Keratinocyte (primary cell): ENCODE data around the gene GPS1. TPM values are rescaled to one million over a fixed set of nuclear protein-coding genes. Genes with fewer than 3 reads are reported as not detected.
A peak's percentile ranks its signal among the peaks of the same experiment; 100 is the strongest.

Experiments
- DNase-seq: peaks from one replicate; pipeline ENCODE4 v3.0.0-alpha.2; 2011; ENCODE audit warnings: low read depth, missing footprints, low spot score
- FAIRE-seq: peaks from 2 replicates; lab custom pipeline; 2011; peaks lifted over from hg19 to GRCh38; lab: Jason Lieb, UNC
- H2AFZ ChIP-seq: 2 replicates; pipeline ENCODE4 v1.6.0; 2012; ENCODE audit warnings: low read length, control low read depth, inconsistent platforms; ENCODE audit not compliant: control insufficient read depth
- H3K27ac ChIP-seq: 2 replicates; pipeline ENCODE4 v1.5.1; 2011; ENCODE audit warnings: low read length; ENCODE audit not compliant: control insufficient read depth, insufficient read depth
- H3K27me3 ChIP-seq: 3 replicates; pipeline ENCODE4 v1.6.0; 2011; ENCODE audit warnings: low read length; ENCODE audit not compliant: control insufficient read depth, insufficient read depth; ENCODE audit errors: extremely low read depth
- H3K36me3 ChIP-seq, 2 experiments: 2 replicates in 1 of 2; 3 replicates in 1 of 2; pipeline ENCODE4 v1.5.1; 2011; ENCODE audit warnings: low read length in 2 of 2, mild to moderate bottlenecking in 1 of 2; ENCODE audit not compliant: control insufficient read depth in 2 of 2, insufficient read depth in 2 of 2; ENCODE audit errors: extremely low read depth in 1 of 2
- H3K4me1 ChIP-seq: 3 replicates; pipeline ENCODE4 v1.5.1; 2011; ENCODE audit warnings: low read length; ENCODE audit not compliant: control insufficient read depth, insufficient read depth; ENCODE audit errors: extremely low read depth
- H3K4me2 ChIP-seq: 3 replicates; pipeline ENCODE4 v1.6.0; 2011; ENCODE audit warnings: low read depth, low read length; ENCODE audit not compliant: control insufficient read depth, insufficient read depth; ENCODE audit errors: extremely low read depth
- H3K4me3 ChIP-seq, 3 experiments: fragments of 200-600 bp in 1 of 3; sonication (generic) in 1 of 3; 2 replicates in 2 of 3; 3 replicates in 1 of 3; pipeline ENCODE4 v1.5.1; 2011 to 2016; ENCODE audit warnings: low read length in 3 of 3, mild to moderate bottlenecking in 3 of 3, control low read depth in 2 of 3, inconsistent platforms in 1 of 3, low read depth in 1 of 3, mixed read lengths in 1 of 3, mixed run types in 1 of 3, moderate library complexity in 1 of 3; ENCODE audit not compliant: control insufficient read depth in 2 of 3, insufficient read depth in 2 of 3; ENCODE audit errors: extremely low read depth in 1 of 3
- H3K79me2 ChIP-seq: 2 replicates; pipeline ENCODE4 v1.6.0; 2012; ENCODE audit warnings: low read length; ENCODE audit not compliant: control insufficient read depth, insufficient read depth
- H3K9ac ChIP-seq: 3 replicates; pipeline ENCODE4 v1.6.0; 2011; ENCODE audit warnings: low read length; ENCODE audit not compliant: control insufficient read depth, insufficient read depth; ENCODE audit errors: extremely low read depth
- H3K9me1 ChIP-seq: 3 replicates; pipeline ENCODE4 v1.6.0; 2011; ENCODE audit warnings: low read length; ENCODE audit not compliant: control insufficient read depth, insufficient read depth; ENCODE audit errors: extremely low read depth
- H3K9me3 ChIP-seq: 2 replicates; pipeline ENCODE4 v1.5.1; 2012; ENCODE audit warnings: low read depth, low read length; ENCODE audit not compliant: control insufficient read depth
- H4K20me1 ChIP-seq: 3 replicates; pipeline ENCODE4 v1.6.0; 2011; ENCODE audit warnings: low read length; ENCODE audit not compliant: control insufficient read depth, insufficient read depth; ENCODE audit errors: extremely low read depth
- CTCF ChIP-seq, 3 experiments: IDR thresholded peaks in 1 of 3; conservative IDR thresholded peaks in 1 of 3; optimal IDR thresholded peaks in 1 of 3; 2 replicates in 2 of 3; 3 replicates in 1 of 3; pipeline versions ENCODE3 to v1.5.1; 2011; ENCODE audit warnings: low read length in 3 of 3, mild to moderate bottlenecking in 3 of 3, moderate library complexity in 2 of 3, control low read depth in 1 of 3, inconsistent platforms in 1 of 3; ENCODE audit not compliant: insufficient read depth in 2 of 3; ENCODE audit errors: extremely low read depth in 1 of 3
- EZH2 ChIP-seq: IDR thresholded peaks from one replicate; pipeline ENCODE4 v1.6.1; 2012; ENCODE audit warnings: inconsistent platforms, mild to moderate bottlenecking, low read length, moderate library complexity
- dilution Hi-C: fragments of 300-500 bp; cut with MboI; formaldehyde crosslinking; loops from one replicate; pipeline ENCODE4 v1.7.0; 2020; ENCODE audit warnings: low sequenced_read_pairs; ENCODE audit not compliant: extremely low pct_ligation_motif_present
- polyA plus RNA-seq, 5 experiments: library from polyadenylated mRNA; depleted of rRNA in 3 of 5; stranded (reverse) in 3 of 5; stranded (forward) in 1 of 5; unstranded in 1 of 5; fragments of >200 nt; gene quantifications; 1 replicate in 1 of 5; 2 replicates in 3 of 5; 3 replicates in 1 of 5; pipeline versions ENCODE4 v1.2.1 to v1.2.3, GENCODE V29; 2011 to 2012; ENCODE audit warnings: missing spikeins in 2 of 5, low read depth in 1 of 5, low replicate concordance in 1 of 5

Gene GPS1
- polyA plus RNA-seq, 1 donor (not counting 4 experiments of a cell fraction or from before 2014, with no cell fraction given), result 60.4 TPM

DNA sequence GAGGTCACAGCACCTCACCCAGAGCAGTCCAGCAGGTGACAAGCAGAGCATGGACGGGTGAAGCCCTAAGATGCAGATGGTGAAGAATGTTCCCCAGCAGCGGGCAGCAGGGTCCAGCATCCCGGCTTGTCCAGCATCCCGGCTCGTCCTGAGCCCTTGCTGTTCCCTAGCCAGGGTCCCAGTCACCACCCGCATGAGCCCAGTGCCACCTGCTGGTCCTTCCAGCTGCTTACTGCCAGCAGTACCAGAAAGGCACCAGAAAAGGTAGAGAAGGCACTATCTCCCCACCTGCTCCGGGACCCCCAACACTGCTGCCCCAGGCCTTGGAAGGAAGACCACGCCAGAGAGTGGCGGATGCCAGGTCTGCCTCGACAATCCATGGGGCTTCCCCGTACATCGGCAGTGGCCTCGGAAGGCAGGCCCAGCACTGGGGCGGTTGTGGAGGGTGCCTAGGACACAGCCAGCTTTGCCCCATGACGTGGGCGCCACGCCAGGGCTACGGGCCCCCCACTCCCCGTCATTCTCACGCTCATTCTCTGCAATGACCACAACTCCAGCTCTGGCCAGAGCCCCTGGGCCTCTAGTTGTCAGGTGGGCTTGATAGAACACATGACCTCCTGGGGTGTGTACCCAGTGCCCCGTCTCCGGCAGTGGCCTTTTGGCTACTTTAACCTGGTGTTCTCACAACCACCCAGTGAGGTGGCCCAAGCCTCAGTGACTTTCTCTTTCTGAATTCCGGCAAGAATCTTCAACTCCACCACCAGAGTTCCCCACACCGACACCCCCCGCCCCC, 30.4 kb upstream of the GPS1 start:
- H3K27me3 ChIP-seq, result no peaks in the 10 kb centered on the region
- peaks cover 6% of the 10 kb centered on the region for H4K20me1 ChIP-seq
- peaks cover 0 to 4% of the 10 kb centered on the region in 2 experiments for H3K36me3 ChIP-seq
- no peak overlapping the region for H2AFZ ChIP-seq
- no peak overlapping the region for H3K27ac ChIP-seq
- dilution Hi-C loops, result no loop called here
- H3K4me2 ChIP-seq, result peak overlapping the region; percentile 97
- H3K4me3 ChIP-seq, result peak overlapping the region; percentile 73 to 97 (median 85)
- DNase-seq, result no peak
- H3K79me2 ChIP-seq, result peaks cover 5% of the 10 kb centered on the region
- H3K9me3 ChIP-seq, result no peaks in the 10 kb centered on the region
- FAIRE-seq, result peak; percentile 75
- peak overlapping the region; percentile 80 for H3K9ac ChIP-seq
- no peaks in the 10 kb centered on the region for H3K9me1 ChIP-seq
- TF ChIP-seq EZH2 (no peak), CTCF (optimal IDR thresholded peaks at IDR 0.05 in 1 of 3, IDR thresholded peaks at IDR 0.05 in 1 of 3, conservative IDR thresholded peaks at IDR 0.05 in 1 of 3; ENCODE audit: extremely low read depth in 1 of 3, insufficient read depth in 2 of 3, low read length in 3 of 3) (peak; percentile 80 to 90 (median 88))
- H3K4me1 ChIP-seq, result peaks cover 26% of the 10 kb centered on the region

DNA sequence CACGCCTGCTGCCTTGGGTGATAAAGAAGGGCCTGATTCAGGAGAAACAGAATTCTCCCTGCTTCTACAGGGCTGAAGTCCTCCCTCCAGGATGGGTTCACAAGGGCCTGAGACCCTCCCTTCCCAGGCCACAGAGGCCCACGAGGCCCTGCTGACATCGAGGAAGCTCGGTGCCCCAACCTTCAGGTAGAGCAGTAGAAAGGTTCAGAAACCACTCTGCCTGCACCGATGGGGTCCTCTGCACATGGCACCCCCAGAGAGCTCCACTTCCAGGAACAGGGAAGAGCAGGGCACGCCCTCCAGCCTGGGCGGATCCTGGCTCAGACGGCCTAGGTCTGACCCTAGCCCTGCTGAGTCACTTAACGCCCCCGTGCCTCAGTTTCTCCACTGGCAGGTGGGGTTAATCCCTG, 29.8 kb upstream of the GPS1 start:
- dilution Hi-C loops, result no loop called here
- Histone ChIP-seq H3K4me3 (peak overlapping the region; percentile 73 to 97 (median 85)), H3K4me1 (peaks cover 26% of the 10 kb centered on the region), H3K9me1 (no peaks in the 10 kb centered on the region), H3K9me3 (no peaks in the 10 kb centered on the region), H3K79me2 (peaks cover 5% of the 10 kb centered on the region), H3K27me3 (no peaks in the 10 kb centered on the region), H2AFZ (peak overlapping the region; percentile 10), H3K4me2 (peak overlapping the region; percentile 97), H3K27ac (peak overlapping the region; percentile 40), H3K9ac (peak overlapping the region; percentile 80), H3K36me3 (peaks cover 0 to 4% of the 10 kb centered on the region in 2 experiments), H4K20me1 (peaks cover 6% of the 10 kb centered on the region)
- FAIRE-seq (no peak), DNase-seq (no peak)
- TF ChIP-seq EZH2 (no peak), CTCF (optimal IDR thresholded peaks at IDR 0.05 in 1 of 3, IDR thresholded peaks at IDR 0.05 in 1 of 3, conservative IDR thresholded peaks at IDR 0.05 in 1 of 3; ENCODE audit: extremely low read depth in 1 of 3, insufficient read depth in 2 of 3, low read length in 3 of 3) (no peak)
